B cell (primary cell): Measurements from ENCODE around the gene S100A13. TPM values are rescaled to one million over a fixed set of nuclear protein-coding genes. Genes with fewer than 3 reads are reported as not detected.

Experiments used
- ATAC-seq: fragments of 200-7000 bp; cut with Tn5 transposase; one replicate; pipeline ENCODE4 v1.10.0; 2021; ENCODE audit warnings: low read depth, mild to moderate bottlenecking, moderate number of reproducible peaks, moderate library complexity
- CTCF ChIA-PET: fragments of 350-600 bp; sonication (Branson Sonifier 250); formaldehyde crosslinking; loops from one replicate; lab custom pipeline; 2021; ENCODE audit warnings: antibody characterized with exemption, inconsistent platforms; lab: Charles Lee
- POLR2A ChIA-PET: fragments of 350-600 bp; sonication (Branson Sonifier 250); formaldehyde crosslinking; loops from one replicate; lab custom pipeline; 2021; ENCODE audit warnings: antibody characterized with exemption; lab: Charles Lee
- DNase-seq: peaks from one replicate; pipeline ENCODE4 v3.0.0; 2013
- H2AFZ ChIP-seq: 2 replicates; pipeline ENCODE4 v1.6.1; 2012; ENCODE audit warnings: mild to moderate bottlenecking, low read depth, low read length; ENCODE audit not compliant: insufficient read depth, poor library complexity, severe bottlenecking
- H3K27ac ChIP-seq, 2 donors: 1 replicate in 1 of 2; 2 replicates in 1 of 2; pipeline ENCODE4 v1.5.1; 2012 to 2013; ENCODE audit warnings: low read length in 2 of 2, mild to moderate bottlenecking in 2 of 2, moderate library complexity in 1 of 2
- H3K27me3 ChIP-seq, 4 experiments: fragments of 200-600 bp in 1 of 4; sonication (generic) in 1 of 4; replicated peaks in 1 of 4; 1 replicate in 2 of 4; 2 replicates in 2 of 4; pipeline versions ENCODE4 v1.6.1 to v1.7.0; 2013 to 2016; ENCODE audit warnings: low read length in 3 of 4, mild to moderate bottlenecking in 2 of 4, mixed read lengths in 1 of 4, moderate library complexity in 1 of 4; ENCODE audit not compliant: insufficient read depth in 4 of 4, control insufficient read depth in 3 of 4; ENCODE audit errors: control extremely low read depth in 1 of 4
- H3K36me3 ChIP-seq, 2 experiments: replicated peaks in 1 of 2; 1 replicate in 1 of 2; 2 replicates in 1 of 2; pipeline versions ENCODE4 v1.6.1 to v1.7.1; 2013; ENCODE audit warnings: low read length in 1 of 2; ENCODE audit not compliant: insufficient read depth in 2 of 2, control insufficient read depth in 1 of 2; ENCODE audit errors: control extremely low read depth in 1 of 2, extremely low read depth in 1 of 2
- H3K4me1 ChIP-seq, 2 donors: fragments of 200-600 bp in 1 of 2; sonication (generic) in 1 of 2; 1 replicate in 1 of 2; 2 replicates in 1 of 2; pipeline versions ENCODE4 v1.5.1 to v1.6.1; 2013 to 2017; ENCODE audit warnings: low read length in 2 of 2; ENCODE audit not compliant: control insufficient read depth in 2 of 2, insufficient read depth in 2 of 2
- H3K4me2 ChIP-seq: replicated peaks from 2 replicates; pipeline ENCODE3; 2012; ENCODE audit warnings: mild to moderate bottlenecking, low read depth, low read length; ENCODE audit not compliant: poor library complexity, severe bottlenecking
- H3K4me3 ChIP-seq, 5 experiments: fragments of 200-600 bp in 1 of 5; sonication (generic) in 1 of 5; 1 replicate in 3 of 5; 2 replicates in 2 of 5; pipeline versions ENCODE4 v1.5.1 to v1.7.0; 2011 to 2016; ENCODE audit warnings: low read length in 4 of 5, mild to moderate bottlenecking in 4 of 5, low read depth in 2 of 5, control low read depth in 1 of 5, moderate library complexity in 1 of 5; ENCODE audit not compliant: insufficient read depth in 1 of 5; ENCODE audit errors: control extremely low read depth in 1 of 5, extremely low read depth in 1 of 5
- H3K79me2 ChIP-seq: fragments of 200-600 bp; sonication (generic); one replicate; pipeline ENCODE4 v1.6.0; 2016; ENCODE audit warnings: low read length; ENCODE audit not compliant: control insufficient read depth, insufficient read depth
- H3K9ac ChIP-seq: fragments of 200-600 bp; sonication (generic); 2 replicates; pipeline ENCODE4 v1.6.1; 2017; ENCODE audit warnings: mild to moderate bottlenecking, low read length, moderate library complexity
- H3K9me3 ChIP-seq, 3 donors: one replicate each; pipeline versions ENCODE4 v1.6.1 to v1.7.1; 2013; ENCODE audit warnings: low read length in 2 of 3; ENCODE audit not compliant: control insufficient read depth in 2 of 3, insufficient read depth in 1 of 3; ENCODE audit errors: control extremely low read depth in 1 of 3
- H4K20me1 ChIP-seq: 2 replicates; pipeline ENCODE4 v1.6.0; 2012; ENCODE audit warnings: mild to moderate bottlenecking, low read length; ENCODE audit not compliant: insufficient read depth, control insufficient read depth, poor library complexity, severe bottlenecking
- H3K27ac Mint-ChIP-seq: one replicate; pipeline ENCODE4 v1.8.0; 2021; ENCODE audit warnings: mixed read lengths
- H3K27me3 Mint-ChIP-seq: one replicate; pipeline ENCODE4 v1.8.0; 2021; ENCODE audit warnings: mixed read lengths
- H3K4me1 Mint-ChIP-seq: one replicate; pipeline ENCODE4 v1.8.0; 2021; ENCODE audit warnings: mixed read lengths
- H3K4me3 Mint-ChIP-seq: one replicate; pipeline ENCODE4 v1.8.0; 2021; ENCODE audit warnings: mixed read lengths
- H3K9me3 Mint-ChIP-seq: one replicate; pipeline ENCODE4 v1.8.0; 2022; ENCODE audit warnings: mixed read lengths; ENCODE audit not compliant: insufficient read depth
- CTCF ChIP-seq: fragments of 200-600 bp; IDR thresholded peaks from one replicate; pipeline ENCODE4 v1.8.0; 2022; ENCODE audit warnings: antibody characterized with exemption, mild to moderate bottlenecking
- EZH2 ChIP-seq: IDR thresholded peaks from 2 replicates; pipeline ENCODE4 v1.6.1; 2012; ENCODE audit warnings: borderline replicate concordance, low read depth, mild to moderate bottlenecking, moderate library complexity, low read length; ENCODE audit not compliant: insufficient read depth, poor library complexity, severe bottlenecking
- WGBS: methylation state at CpG from one replicate; pipeline ENCODE4 v1.1.5; 2013; ENCODE audit warnings: missing lambda C conversion rate; ENCODE audit not compliant: insufficient coverage; 5-methylcytosine and 5-hydroxymethylcytosine counted together
- intact Hi-C: fragments of 100-400 bp; cut with micrococcal nuclease; formaldehyde crosslinking; loops from one replicate; pipeline ENCODE4 v1.10.0; 2022
- polyA plus RNA-seq: library from polyadenylated mRNA; depleted of rRNA; stranded (reverse); fragments of >200 nt; gene quantifications from 2 replicates; pipeline ENCODE4 v1.2.3, GENCODE V29; 2012
- total RNA-seq, 2 donors: library from RNA; stranded (reverse); fragments of 120-200 nt in 1 of 2; gene quantifications; 1 replicate in 1 of 2; 2 replicates in 1 of 2; pipeline versions ENCODE4 v1.2.3 to v1.2.4, GENCODE V29; 2013 to 2022

Gene S100A13
- total and polyA plus RNA-seq, 2 donors (not counting 1 experiment from before 2014, with no cell fraction given): 9.8 to 17.8 TPM

GRCh38 chr1:153608089-153608682 is 19.1 kb downstream of the S100A13 start:
- Histone ChIP-seq H2AFZ (no peak overlapping the region), H3K79me2 (no peaks in the 10 kb centered on the region), H3K36me3 (no peaks in the 10 kb centered on the region), H3K9me3 (no peaks in the 10 kb centered on the region), H3K4me1 (peaks cover 0 to 4% of the 10 kb centered on the region in 2 donors), H4K20me1 (no peaks in the 10 kb centered on the region), H3K9ac (no peak overlapping the region), H3K4me2 (no peak overlapping the region), H3K4me3 (no peak overlapping the region), H3K27me3 (no peaks in the 10 kb centered on the region), H3K27ac (no peak overlapping the region)
- Mint-ChIP-seq H3K4me1 (peaks cover 2% of the 10 kb centered on the region), H3K9me3 (no peaks in the 10 kb centered on the region), H3K27ac (peak overlapping the region; percentile 26), H3K27me3 (no peaks in the 10 kb centered on the region), H3K4me3 (no peak overlapping the region)
- TF ChIP-seq CTCF: no peak
- TF ChIP-seq EZH2: no peak
- ATAC-seq (no peak), DNase-seq (no peak)
- intact Hi-C loops: no loop called here
- CTCF ChIA-PET: no interaction called here
- POLR2A ChIA-PET: interaction anchor here (1.0 kb wide), 1 partner anchor 119 kb away, joined by 3 read pairs; the partner anchor contains the start of gene INTS3
- 93% methylated on average over 3 of the region's 7 CpGs for WGBS

GRCh38 chr1:153607381-153607780 is 19.9 kb downstream of the S100A13 start:
- CTCF ChIA-PET: interaction anchor here (1.4 kb wide), 1 partner anchor 164 kb away, joined by 4 read pairs; no protein-coding TSS in a partner anchor
- Histone ChIP-seq H3K36me3 (no peaks in the 10 kb centered on the region), H3K4me3 (no peak overlapping the region), H3K4me2 (no peak overlapping the region), H3K27ac (no peak overlapping the region), H3K9ac (no peak overlapping the region), H3K27me3 (no peaks in the 10 kb centered on the region), H3K4me1 (peaks cover 0 to 4% of the 10 kb centered on the region in 2 donors), H3K79me2 (no peaks in the 10 kb centered on the region), H3K9me3 (no peaks in the 10 kb centered on the region), H4K20me1 (no peaks in the 10 kb centered on the region), H2AFZ (no peak overlapping the region)
- over 99% methylated on average over 7 of the region's 8 CpGs for WGBS
- H3K4me1 Mint-ChIP-seq: peaks cover 4% of the 10 kb centered on the region
- no peaks in the 10 kb centered on the region for H3K9me3 Mint-ChIP-seq
- POLR2A ChIA-PET: interaction anchor here (1.0 kb wide), 1 partner anchor 120 kb away, joined by 3 read pairs; the partner anchor contains the start of gene INTS3
- no peak overlapping the region for H3K4me3 Mint-ChIP-seq
- DNase-seq (no peak), ATAC-seq (no peak)
- intact Hi-C loops: no loop called here
- no peaks in the 10 kb centered on the region for H3K27me3 Mint-ChIP-seq
- TF ChIP-seq CTCF (no peak), EZH2 (no peak)
- no peak overlapping the region for H3K27ac Mint-ChIP-seq
